HepG2 (cell line): ENCODE measurements around the gene LILRB3. TPM values are rescaled to one million over a fixed set of nuclear protein-coding genes. Genes with fewer than 3 reads are reported as not detected.

ENCODE experiments used
- ATAC-seq: fragments of 200-7000 bp; cut with Tn5 transposase; 3 replicates; pipeline ENCODE4 v1.9.1; 2020; ENCODE audit warnings: mild to moderate bottlenecking, moderate library complexity
- BruUV-seq: library from RNA; stranded (reverse); fragments of 400-500 nt; replicated peaks from 2 replicates; lab custom pipeline; 2021; lab: Mats Ljungman, UMichigan
- CTCF ChIA-PET: fragments of 300-600 bp; formaldehyde crosslinking; extraction: SDS; loops from one replicate; lab custom pipeline; 2021; ENCODE audit warnings: low total read pairs, inconsistent platforms, low intra/inter-chr PET ratio; lab: Yijun Ruan, JAX
- POLR2A ChIA-PET: fragments of 350-600 bp; sonication (Branson Sonifier 250); formaldehyde crosslinking; loops from one replicate; lab custom pipeline; 2020; ENCODE audit warnings: antibody characterized with exemption, inconsistent platforms; lab: Yijun Ruan, JAX
- DNase-seq: peaks from one replicate; pipeline ENCODE4 v3.0.0-alpha.2; 2015; ENCODE audit warnings: low spot score
- FAIRE-seq: peaks from 3 replicates; lab custom pipeline; 2011; peaks lifted over from hg19 to GRCh38; lab: Jason Lieb, UNC
- H2AFZ ChIP-seq: one replicate; pipeline ENCODE4 v1.6.1; 2011; ENCODE audit warnings: low read length, inconsistent platforms
- H3K27ac ChIP-seq: fragments of 300-600 bp; 3 replicates; pipeline ENCODE4 v1.8.0; 2011; ENCODE audit warnings: mixed run types, mild to moderate bottlenecking, mixed read lengths, low read length, inconsistent platforms; ENCODE audit not compliant: insufficient read depth; ENCODE audit errors: extremely low read length
- H3K27me3 ChIP-seq, 2 experiments: fragments of 200-600 bp in 1 of 2; 2 replicates in 1 of 2; 3 replicates in 1 of 2; pipeline versions ENCODE4 v1.6.0 to v1.8.0; 2011; ENCODE audit warnings: low read length in 2 of 2, mild to moderate bottlenecking in 2 of 2, moderate library complexity in 2 of 2, inconsistent platforms in 1 of 2; ENCODE audit not compliant: insufficient read depth in 2 of 2, control insufficient read depth in 1 of 2
- H3K36me3 ChIP-seq, 2 experiments: fragments of 200-600 bp in 1 of 2; replicated peaks in 1 of 2; 2 replicates in 1 of 2; 3 replicates in 1 of 2; pipeline versions ENCODE4 v1.5.1 to v1.8.0; 2011; ENCODE audit warnings: low read length in 2 of 2, inconsistent platforms in 1 of 2; ENCODE audit not compliant: insufficient read depth in 2 of 2, control insufficient read depth in 1 of 2
- H3K4me1 ChIP-seq: 2 replicates; pipeline ENCODE4 v1.5.1; 2012; ENCODE audit warnings: low read length, inconsistent platforms; ENCODE audit not compliant: insufficient read depth
- H3K4me2 ChIP-seq: 2 replicates; pipeline ENCODE4 v1.6.0; 2011; ENCODE audit warnings: low read depth, low read length, inconsistent platforms
- H3K4me3 ChIP-seq, 3 experiments: fragments of 200-600 bp in 1 of 3; sonication (generic), shearing (Covaris generic) in 1 of 3; replicated peaks in 1 of 3; 2 replicates each; pipeline ENCODE4 v1.5.1; 2011 to 2016; ENCODE audit warnings: low read length in 3 of 3, inconsistent platforms in 2 of 3, low read depth in 2 of 3, mild to moderate bottlenecking in 2 of 3, control low read depth in 1 of 3, mixed read lengths in 1 of 3; ENCODE audit not compliant: insufficient read depth in 1 of 3
- H3K79me2 ChIP-seq: one replicate; pipeline ENCODE4 v1.6.1; 2011; ENCODE audit warnings: low read length, inconsistent platforms; ENCODE audit not compliant: insufficient read depth
- H3K9ac ChIP-seq: 2 replicates; pipeline ENCODE4 v1.6.0; 2011; ENCODE audit warnings: mild to moderate bottlenecking, low read depth, low read length, inconsistent platforms; ENCODE audit not compliant: insufficient read depth
- H3K9me3 ChIP-seq: 2 replicates; pipeline ENCODE4 v1.5.1; 2012; ENCODE audit warnings: mild to moderate bottlenecking, low read length
- H4K20me1 ChIP-seq: 2 replicates; pipeline ENCODE4 v1.6.0; 2011; ENCODE audit warnings: inconsistent platforms, mild to moderate bottlenecking, low read length, moderate library complexity; ENCODE audit not compliant: insufficient read depth
- ARID2 ChIP-seq: sonication (generic); formaldehyde crosslinking; IDR thresholded peaks from 2 replicates; pipeline ENCODE4 v1.8.1; 2022; ENCODE audit warnings: mild to moderate bottlenecking, missing genetic modification reagents, borderline replicate concordance
- BORCS8-MEF2B ChIP-seq: sonication (generic); formaldehyde crosslinking; IDR thresholded peaks from 2 replicates; pipeline ENCODE4 v1.8.0; 2022; ENCODE audit warnings: mild to moderate bottlenecking, missing genetic modification reagents
- GZF1 ChIP-seq: sonication (generic); formaldehyde crosslinking; IDR thresholded peaks from 2 replicates; pipeline ENCODE4 v1.5.1; 2020; ENCODE audit warnings: mild to moderate bottlenecking, missing genetic modification reagents
- HMG20A ChIP-seq: IDR thresholded peaks from 2 replicates; pipeline ENCODE4 v1.6.1; 2016; ENCODE audit warnings: borderline replicate concordance
- NONO ChIP-seq, 2 experiments: fragments of 450-650 bp in 1 of 2; sonication (generic) in 1 of 2; formaldehyde crosslinking in 1 of 2; IDR thresholded peaks in 1 of 2; conservative IDR thresholded peaks in 1 of 2; 2 replicates each; pipeline versions ENCODE4 v1.6.1 to v1.8.0; 2017 to 2022; ENCODE audit warnings: mild to moderate bottlenecking in 1 of 2, missing genetic modification reagents in 1 of 2, moderate library complexity in 1 of 2
- RFXANK ChIP-seq: IDR thresholded peaks from 2 replicates; pipeline ENCODE4 v1.6.1; 2016
- RXRB ChIP-seq: IDR thresholded peaks from 2 replicates; pipeline ENCODE4 v1.6.1; 2016; ENCODE audit warnings: borderline replicate concordance, missing genetic modification reagents, missing compliant biosample characterization
- SOX5 ChIP-seq: IDR thresholded peaks from 2 replicates; pipeline ENCODE4 v1.6.1; 2016; ENCODE audit warnings: borderline replicate concordance
- SRSF9 ChIP-seq: fragments of 200-400 bp; formaldehyde crosslinking; IDR thresholded peaks from 2 replicates; pipeline ENCODE4 v1.6.1; 2018; ENCODE audit warnings: borderline replicate concordance, mild to moderate bottlenecking, low read depth, low read length; ENCODE audit not compliant: insufficient read depth, poor library complexity, severe bottlenecking
- TAF15 ChIP-seq: fragments of 200-400 bp; formaldehyde crosslinking; IDR thresholded peaks from one replicate; pipeline ENCODE4 v1.6.1; 2018; ENCODE audit warnings: mild to moderate bottlenecking, low read depth, low read length; ENCODE audit not compliant: poor library complexity, severe bottlenecking
- TCF7 ChIP-seq: sonication (generic); IDR thresholded peaks from 2 replicates; pipeline ENCODE4 v1.6.1; 2016; ENCODE audit warnings: antibody characterized with exemption, low read depth
- ZNF543 ChIP-seq: sonication (generic); formaldehyde crosslinking; IDR thresholded peaks from 2 replicates; pipeline ENCODE4 v1.4.0; 2020; ENCODE audit warnings: mild to moderate bottlenecking, missing genetic modification reagents
- ZNF766 ChIP-seq: sonication (generic); formaldehyde crosslinking; IDR thresholded peaks from 2 replicates; pipeline ENCODE4 v1.5.0; 2020; ENCODE audit warnings: missing genetic modification reagents, borderline replicate concordance
- WGBS: methylation state at CpG from one replicate; pipeline ENCODE4 v1.1.6; 2017; ENCODE audit warnings: low lambda C conversion rate; 5-methylcytosine and 5-hydroxymethylcytosine counted together
- in situ Hi-C: cut with HindIII; loops from 2 replicates; pipeline ENCODE4 v1.10.0; 2017; ENCODE audit warnings: low pct_unique_long_range_greater_than_20kb; ENCODE audit not compliant: extremely low pct_ligation_motif_present
- intact Hi-C: fragments of 100-400 bp; cut with micrococcal nuclease; formaldehyde crosslinking; loops from one replicate; pipeline ENCODE4 v1.10.0; 2022; ENCODE audit not compliant: unreplicated experiment
- polyA plus RNA-seq, 8 experiments: library from polyadenylated mRNA; depleted of rRNA in 3 of 8; stranded (reverse) in 7 of 8; unstranded in 1 of 8; fragments of >200 nt; fragmentation: Illumina TruSeq in 4 of 8; extraction: Trizol in 4 of 8; gene quantifications; 2 replicates each; pipeline versions ENCODE4 v1.2.1 to v1.2.3, GENCODE V29; 2011 to 2016; ENCODE audit warnings: low read depth in 4 of 8, missing spikeins in 1 of 8, mixed read lengths in 1 of 8; ENCODE audit not compliant: insufficient read depth in 1 of 8
- total RNA-seq, 5 experiments: library from RNA; depleted of rRNA; stranded (reverse); fragments of >200 nt; fragmentation: Illumina TruSeq; extraction: Trizol; gene quantifications; 2 replicates each; pipeline ENCODE4 v1.2.3, GENCODE V29; 2016; ENCODE audit warnings: low read depth in 1 of 5
- TF ChIP-seq, protein P1 (sequence below): sonication (generic); formaldehyde crosslinking; IDR thresholded peaks from 2 replicates; pipeline ENCODE4 v1.5.1; 2020; ENCODE audit warnings: missing genetic modification reagents, mild to moderate bottlenecking, borderline replicate concordance
- TF ChIP-seq, protein P2 (sequence below): sonication (generic); formaldehyde crosslinking; IDR thresholded peaks from 2 replicates; pipeline ENCODE4 v1.8.0; 2022; ENCODE audit warnings: missing genetic modification reagents, mild to moderate bottlenecking, moderate library complexity, borderline replicate concordance
- TF ChIP-seq, protein P3 (sequence below): sonication (generic); formaldehyde crosslinking; IDR thresholded peaks from 2 replicates; pipeline ENCODE4 v1.4.0; 2020; ENCODE audit warnings: missing genetic modification reagents, borderline replicate concordance

Gene LILRB3
- total and polyA plus RNA-seq, 2 of the 13 experiments (the other 11 are each of a cell fraction or from before 2014, with no cell fraction given): 0.22 TPM; not detected in 1

- H3K79me2 ChIP-seq: no peaks in the 10 kb centered on the region
- WGBS: 44% methylated on average over 12 of the region's 12 CpGs
- ChIA-PET POLR2A (interaction anchor here (0.6 to 4.9 kb wide), 6 partner anchors 9 to 238 kb away, joined by 3 to 114 read pairs (median 11); partner anchors contain the start of genes CNOT3, LENG8, MBOAT7 and RPS9), CTCF (no interaction called here)
- intact Hi-C loops: loop anchor here (2.0 kb wide), 2 partner anchors 20 kb away; partner anchors contain the start of gene TSEN34
- no peak for FAIRE-seq
- no peak overlapping the region for H3K9ac ChIP-seq
- no peaks in the 10 kb centered on the region for H3K9me3 ChIP-seq
- peaks cover 55% of the 10 kb centered on the region for H3K4me1 ChIP-seq
- no peak for DNase-seq
- H3K27ac ChIP-seq: peak overlapping the region; percentile 80
- H4K20me1 ChIP-seq: peaks cover 30% of the 10 kb centered on the region
- H3K27me3 ChIP-seq: no peaks in the 10 kb centered on the region
- in situ Hi-C loops: no loop called here
- peaks cover 13 to 18% of the 10 kb centered on the region in 2 experiments for H3K36me3 ChIP-seq
- peak overlapping the region; percentile 83 for H3K4me2 ChIP-seq
- no peak overlapping the region for H2AFZ ChIP-seq
- peak; percentile 32 for ATAC-seq
- BruUV-seq: no TSS peak
- H3K4me3 ChIP-seq: peak overlapping the region in 1 of 3 experiments; percentile 55; a peak in 2 of 6 replicates
- TF ChIP-seq SRSF9: no peak
- no peak for TF ChIP-seq TCF7
- TF ChIP-seq ZNF766 (CRISPR knock-in tag): no peak
- TF ChIP-seq HMG20A (CRISPR knock-in tag): no peak
- TF ChIP-seq, protein P1, sequence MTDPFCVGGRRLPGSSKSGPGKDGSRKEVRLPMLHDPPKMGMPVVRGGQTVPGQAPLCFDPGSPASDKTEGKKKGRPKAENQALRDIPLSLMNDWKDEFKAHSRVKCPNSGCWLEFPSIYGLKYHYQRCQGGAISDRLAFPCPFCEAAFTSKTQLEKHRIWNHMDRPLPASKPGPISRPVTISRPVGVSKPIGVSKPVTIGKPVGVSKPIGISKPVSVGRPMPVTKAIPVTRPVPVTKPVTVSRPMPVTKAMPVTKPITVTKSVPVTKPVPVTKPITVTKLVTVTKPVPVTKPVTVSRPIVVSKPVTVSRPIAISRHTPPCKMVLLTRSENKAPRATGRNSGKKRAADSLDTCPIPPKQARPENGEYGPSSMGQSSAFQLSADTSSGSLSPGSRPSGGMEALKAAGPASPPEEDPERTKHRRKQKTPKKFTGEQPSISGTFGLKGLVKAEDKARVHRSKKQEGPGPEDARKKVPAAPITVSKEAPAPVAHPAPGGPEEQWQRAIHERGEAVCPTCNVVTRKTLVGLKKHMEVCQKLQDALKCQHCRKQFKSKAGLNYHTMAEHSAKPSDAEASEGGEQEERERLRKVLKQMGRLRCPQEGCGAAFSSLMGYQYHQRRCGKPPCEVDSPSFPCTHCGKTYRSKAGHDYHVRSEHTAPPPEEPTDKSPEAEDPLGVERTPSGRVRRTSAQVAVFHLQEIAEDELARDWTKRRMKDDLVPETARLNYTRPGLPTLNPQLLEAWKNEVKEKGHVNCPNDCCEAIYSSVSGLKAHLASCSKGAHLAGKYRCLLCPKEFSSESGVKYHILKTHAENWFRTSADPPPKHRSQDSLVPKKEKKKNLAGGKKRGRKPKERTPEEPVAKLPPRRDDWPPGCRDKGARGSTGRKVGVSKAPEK: no peak
- no peak for TF ChIP-seq TAF15
- TF ChIP-seq GZF1 (CRISPR knock-in tag): no peak
- no peak for TF ChIP-seq ARID2 (CRISPR knock-in tag)
- TF ChIP-seq, protein P2, sequence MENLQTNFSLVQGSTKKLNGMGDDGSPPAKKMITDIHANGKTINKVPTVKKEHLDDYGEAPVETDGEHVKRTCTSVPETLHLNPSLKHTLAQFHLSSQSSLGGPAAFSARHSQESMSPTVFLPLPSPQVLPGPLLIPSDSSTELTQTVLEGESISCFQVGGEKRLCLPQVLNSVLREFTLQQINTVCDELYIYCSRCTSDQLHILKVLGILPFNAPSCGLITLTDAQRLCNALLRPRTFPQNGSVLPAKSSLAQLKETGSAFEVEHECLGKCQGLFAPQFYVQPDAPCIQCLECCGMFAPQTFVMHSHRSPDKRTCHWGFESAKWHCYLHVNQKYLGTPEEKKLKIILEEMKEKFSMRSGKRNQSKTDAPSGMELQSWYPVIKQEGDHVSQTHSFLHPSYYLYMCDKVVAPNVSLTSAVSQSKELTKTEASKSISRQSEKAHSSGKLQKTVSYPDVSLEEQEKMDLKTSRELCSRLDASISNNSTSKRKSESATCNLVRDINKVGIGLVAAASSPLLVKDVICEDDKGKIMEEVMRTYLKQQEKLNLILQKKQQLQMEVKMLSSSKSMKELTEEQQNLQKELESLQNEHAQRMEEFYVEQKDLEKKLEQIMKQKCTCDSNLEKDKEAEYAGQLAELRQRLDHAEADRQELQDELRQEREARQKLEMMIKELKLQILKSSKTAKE (CRISPR knock-in tag): no peak
- TF ChIP-seq RFXANK (CRISPR knock-in tag): no peak
- no peak for TF ChIP-seq NONO (IDR thresholded peaks at IDR 0.05)
- no peak for TF ChIP-seq NONO (CRISPR knock-in tag; conservative IDR thresholded peaks at IDR 0.05)
- TF ChIP-seq ZNF543: no peak
- TF ChIP-seq, protein P3, sequence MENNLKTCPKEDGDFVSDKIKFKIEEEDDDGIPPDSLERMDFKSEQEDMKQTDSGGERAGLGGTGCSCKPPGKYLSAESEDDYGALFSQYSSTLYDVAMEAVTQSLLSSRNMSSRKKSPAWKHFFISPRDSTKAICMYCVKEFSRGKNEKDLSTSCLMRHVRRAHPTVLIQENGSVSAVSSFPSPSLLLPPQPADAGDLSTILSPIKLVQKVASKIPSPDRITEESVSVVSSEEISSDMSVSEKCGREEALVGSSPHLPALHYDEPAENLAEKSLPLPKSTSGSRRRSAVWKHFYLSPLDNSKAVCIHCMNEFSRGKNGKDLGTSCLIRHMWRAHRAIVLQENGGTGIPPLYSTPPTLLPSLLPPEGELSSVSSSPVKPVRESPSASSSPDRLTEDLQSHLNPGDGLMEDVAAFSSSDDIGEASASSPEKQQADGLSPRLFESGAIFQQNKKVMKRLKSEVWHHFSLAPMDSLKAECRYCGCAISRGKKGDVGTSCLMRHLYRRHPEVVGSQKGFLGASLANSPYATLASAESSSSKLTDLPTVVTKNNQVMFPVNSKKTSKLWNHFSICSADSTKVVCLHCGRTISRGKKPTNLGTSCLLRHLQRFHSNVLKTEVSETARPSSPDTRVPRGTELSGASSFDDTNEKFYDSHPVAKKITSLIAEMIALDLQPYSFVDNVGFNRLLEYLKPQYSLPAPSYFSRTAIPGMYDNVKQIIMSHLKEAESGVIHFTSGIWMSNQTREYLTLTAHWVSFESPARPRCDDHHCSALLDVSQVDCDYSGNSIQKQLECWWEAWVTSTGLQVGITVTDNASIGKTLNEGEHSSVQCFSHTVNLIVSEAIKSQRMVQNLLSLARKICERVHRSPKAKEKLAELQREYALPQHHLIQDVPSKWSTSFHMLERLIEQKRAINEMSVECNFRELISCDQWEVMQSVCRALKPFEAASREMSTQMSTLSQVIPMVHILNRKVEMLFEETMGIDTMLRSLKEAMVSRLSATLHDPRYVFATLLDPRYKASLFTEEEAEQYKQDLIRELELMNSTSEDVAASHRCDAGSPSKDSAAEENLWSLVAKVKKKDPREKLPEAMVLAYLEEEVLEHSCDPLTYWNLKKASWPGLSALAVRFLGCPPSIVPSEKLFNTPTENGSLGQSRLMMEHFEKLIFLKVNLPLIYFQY: no peak
- TF ChIP-seq RXRB (CRISPR knock-in tag): no peak
- TF ChIP-seq BORCS8-MEF2B (CRISPR knock-in tag): 0 out of 2 replicates have a peak, but pooled peaks have one; percentile 9
- TF ChIP-seq SOX5 (CRISPR knock-in tag): no peak
These were observed 11.6 kb downstream of the LILRB3 start for GRCh38 chr19:54211235-54211634.
